ENCODE measurements around the gene HPCAL1. TPM values are rescaled to one million over a fixed set of nuclear protein-coding genes. Genes with fewer than 3 reads are reported as not detected.

Gene HPCAL1
- total RNA-seq, 1 experiment from 2014 or later: 26.9 TPM

- Mint-ChIP-seq H3K4me1 (ENCODE audit: low read depth, unreplicated experiment) (no peaks in the 10 kb centered on the region), H3K9me3 (ENCODE audit: unreplicated experiment) (no peaks in the 10 kb centered on the region), H3K27ac (ENCODE audit: unreplicated experiment) (no peak overlapping the region), H3K27me3 (ENCODE audit: insufficient read depth, unreplicated experiment) (no peaks in the 10 kb centered on the region), H3K4me3 (ENCODE audit: unreplicated experiment) (no peak overlapping the region), H3K36me3 (ENCODE audit: insufficient read depth, unreplicated experiment) (peaks cover 1% of the 10 kb centered on the region)
- intact Hi-C loops (cut with micrococcal nuclease; ENCODE audit: unreplicated experiment): no loop called here
- H3K27me3 ChIP-seq (replicated peaks; ENCODE audit: control insufficient read depth, insufficient read depth, low read length): no peaks in the 10 kb centered on the region
- no TSS peak for BruUV-seq (replicated peaks)
- DNase-seq: no peak
- ChIA-PET POLR2A (no interaction called here), CTCF (no interaction called here)
- no peak for TF ChIP-seq CTCF (IDR thresholded peaks at IDR 0.05; ENCODE audit: insufficient read depth in 1 of 2, low read depth in 1 of 2, low read length in 1 of 2, severe bottlenecking in 1 of 2, unreplicated experiment in 1 of 2)
- H3K36me3 ChIP-seq (ENCODE audit: control insufficient read depth, insufficient read depth, low read length): no peaks in the 10 kb centered on the region
- H3K4me3 ChIP-seq (ENCODE audit: low read depth, low read length): no peak overlapping the region
- no peaks in the 10 kb centered on the region; the same call in 1 of the 2 replicates for H3K4me1 ChIP-seq
- H3K9me3 ChIP-seq: no peaks in the 10 kb centered on the region
Observed at GRCh38 chr2:10343658-10344057, 41.0 kb downstream of the HPCAL1 start.

DNA sequence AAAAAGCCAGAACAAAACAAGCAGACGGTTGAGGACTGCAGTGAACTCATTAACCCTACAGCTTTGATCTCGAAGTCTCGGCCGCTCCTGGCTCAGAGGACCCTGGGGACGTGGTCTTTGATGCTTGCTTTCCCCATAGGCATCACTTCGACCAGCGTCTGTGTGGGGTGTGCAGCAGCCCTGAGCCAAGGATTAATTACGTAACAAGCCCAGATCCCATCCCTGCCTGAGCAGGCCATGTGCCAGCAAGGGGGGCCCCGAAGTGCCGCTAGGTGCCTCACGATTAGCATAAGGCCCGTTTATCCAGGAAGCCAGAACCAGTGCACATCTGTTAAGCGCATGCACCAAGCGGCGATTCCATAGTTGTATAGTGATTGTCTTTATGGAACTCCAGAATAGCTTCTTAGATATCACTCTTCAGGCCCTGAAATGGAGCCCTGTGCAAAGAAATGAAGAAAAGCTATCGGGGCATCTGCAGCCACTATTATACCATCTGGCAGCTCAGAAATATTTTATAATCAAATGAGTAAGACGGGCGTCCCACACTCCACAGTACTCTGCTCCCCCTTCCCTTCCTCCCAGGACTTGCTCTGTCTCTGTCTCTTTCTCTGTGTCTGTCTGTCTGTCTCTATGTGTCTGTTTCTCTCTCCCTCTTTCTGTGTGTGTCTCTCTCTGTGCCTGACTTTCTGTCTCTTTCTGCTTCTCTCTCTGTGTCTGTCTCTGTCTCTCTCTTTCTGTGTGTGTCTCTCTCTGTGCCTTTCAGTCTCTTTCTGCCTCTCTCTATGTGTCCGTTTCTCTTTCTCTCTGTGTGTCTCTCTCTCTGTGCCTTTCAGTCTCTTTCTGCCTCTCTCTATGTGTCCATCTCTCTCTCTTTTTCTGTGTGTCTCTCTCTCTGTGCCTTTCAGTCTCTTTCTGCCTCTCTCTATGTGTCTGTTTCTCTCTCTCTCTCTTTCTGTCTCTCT, 41.7 kb downstream of the HPCAL1 start:
- no peaks in the 10 kb centered on the region for H3K9me3 Mint-ChIP-seq (ENCODE audit: unreplicated experiment)
- ChIA-PET CTCF (no interaction called here), POLR2A (no interaction called here)
- no peak overlapping the region for H3K4me3 ChIP-seq (ENCODE audit: low read depth, low read length)
- DNase-seq: no peak
- H3K27ac Mint-ChIP-seq (ENCODE audit: unreplicated experiment): no peak overlapping the region
- H3K36me3 ChIP-seq (ENCODE audit: control insufficient read depth, insufficient read depth, low read length): no peaks in the 10 kb centered on the region
- no peaks in the 10 kb centered on the region for H3K27me3 Mint-ChIP-seq (ENCODE audit: insufficient read depth, unreplicated experiment)
- no peaks in the 10 kb centered on the region for H3K36me3 Mint-ChIP-seq (ENCODE audit: insufficient read depth, unreplicated experiment)
- H3K9me3 ChIP-seq: no peaks in the 10 kb centered on the region
- TF ChIP-seq CTCF (IDR thresholded peaks at IDR 0.05; ENCODE audit: insufficient read depth in 1 of 2, low read depth in 1 of 2, low read length in 1 of 2, severe bottlenecking in 1 of 2, unreplicated experiment in 1 of 2): no peak
- no peaks in the 10 kb centered on the region; the same call in 1 of the 2 replicates for H3K4me1 ChIP-seq
- intact Hi-C loops (cut with micrococcal nuclease; ENCODE audit: unreplicated experiment): no loop called here
- no peak overlapping the region for H3K4me3 Mint-ChIP-seq (ENCODE audit: unreplicated experiment)
- no TSS peak for BruUV-seq (replicated peaks)
- H3K27me3 ChIP-seq (replicated peaks; ENCODE audit: control insufficient read depth, insufficient read depth, low read length): no peaks in the 10 kb centered on the region
- no peaks in the 10 kb centered on the region for H3K4me1 Mint-ChIP-seq (ENCODE audit: low read depth, unreplicated experiment)

DNA sequence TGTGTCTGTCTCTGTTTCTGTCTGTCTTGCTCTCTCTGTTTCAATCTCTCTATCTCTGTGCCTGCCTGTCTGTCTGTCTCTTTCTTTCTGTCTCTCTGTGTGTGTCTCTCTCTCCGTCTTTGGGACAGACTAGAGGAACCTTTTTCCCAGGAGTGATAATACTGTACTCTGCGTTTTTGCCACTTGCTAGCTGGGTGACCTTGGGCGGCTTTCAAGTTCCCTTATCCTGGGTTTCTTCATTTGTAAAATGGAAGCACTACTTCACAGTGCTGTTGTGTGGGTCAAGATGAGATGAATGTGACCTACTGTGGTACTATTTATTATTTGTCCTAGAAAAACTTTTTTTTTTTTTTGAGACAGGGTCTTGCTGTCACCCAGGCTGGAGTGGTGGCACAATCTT, 42.4 kb downstream of the HPCAL1 start:
- BruUV-seq (replicated peaks): no TSS peak
- TF ChIP-seq CTCF (IDR thresholded peaks at IDR 0.05; ENCODE audit: insufficient read depth in 1 of 2, low read depth in 1 of 2, low read length in 1 of 2, severe bottlenecking in 1 of 2, unreplicated experiment in 1 of 2): no peak
- no peak overlapping the region for H3K4me3 ChIP-seq (ENCODE audit: low read depth, low read length)
- Mint-ChIP-seq H3K27ac (ENCODE audit: unreplicated experiment) (no peak overlapping the region), H3K4me1 (ENCODE audit: low read depth, unreplicated experiment) (no peaks in the 10 kb centered on the region), H3K27me3 (ENCODE audit: insufficient read depth, unreplicated experiment) (no peaks in the 10 kb centered on the region), H3K4me3 (ENCODE audit: unreplicated experiment) (no peak overlapping the region), H3K9me3 (ENCODE audit: unreplicated experiment) (no peaks in the 10 kb centered on the region), H3K36me3 (ENCODE audit: insufficient read depth, unreplicated experiment) (no peaks in the 10 kb centered on the region)
- H3K4me1 ChIP-seq: no peaks in the 10 kb centered on the region; the same call in 1 of the 2 replicates
- no peaks in the 10 kb centered on the region for H3K36me3 ChIP-seq (ENCODE audit: control insufficient read depth, insufficient read depth, low read length)
- intact Hi-C loops (cut with micrococcal nuclease; ENCODE audit: unreplicated experiment): no loop called here
- DNase-seq: no peak
- H3K9me3 ChIP-seq: no peaks in the 10 kb centered on the region
- H3K27me3 ChIP-seq (replicated peaks; ENCODE audit: control insufficient read depth, insufficient read depth, low read length): no peaks in the 10 kb centered on the region
- ChIA-PET POLR2A (no interaction called here), CTCF (no interaction called here)

Measured in Caco-2 (cell line).